Activated CD8-positive, alpha-beta T cell treated with anti-CD3 and anti-CD28 coated beads, Interleukin-2, amount 10 ng/mL, durations not matched to agents 7 days and 5 days (primary cell): ENCODE measurements around the gene SDC1. TPM values are rescaled to one million over a fixed set of nuclear protein-coding genes. Genes with fewer than 3 reads are reported as not detected.

Source experiments
- ATAC-seq: fragments of 150-1000 bp; cut with Tn5 transposase; one replicate; pipeline ENCODE4 v1.10.0; 2021; ENCODE audit warnings: moderate library complexity
- CTCF ChIA-PET: fragments of 350-600 bp; sonication (Branson Sonifier 250); formaldehyde crosslinking; loops from one replicate; lab custom pipeline; 2021; ENCODE audit warnings: antibody characterized with exemption; lab: Charles Lee
- POLR2A ChIA-PET: fragments of 350-600 bp; sonication (Branson Sonifier 250); formaldehyde crosslinking; loops from one replicate; lab custom pipeline; 2021; ENCODE audit warnings: antibody characterized with exemption; lab: Charles Lee
- DNase-seq: peaks from one replicate; pipeline ENCODE4 v3.0.0-alpha.2; 2020
- H3K27ac Mint-ChIP-seq: one replicate; pipeline ENCODE4 v1.8.0; 2021; ENCODE audit warnings: mild to moderate bottlenecking, mixed read lengths
- H3K27me3 Mint-ChIP-seq: one replicate; pipeline ENCODE4 v1.8.0; 2021; ENCODE audit warnings: low read depth, mixed read lengths
- H3K36me3 Mint-ChIP-seq: one replicate; pipeline ENCODE4 v1.8.0; 2021; ENCODE audit warnings: low read depth, mixed read lengths
- H3K4me1 Mint-ChIP-seq: one replicate; pipeline ENCODE4 v1.8.0; 2021; ENCODE audit warnings: low read depth, mixed read lengths
- H3K4me3 Mint-ChIP-seq: one replicate; pipeline ENCODE4 v1.8.0; 2021; ENCODE audit warnings: mild to moderate bottlenecking, mixed read lengths
- H3K9me3 Mint-ChIP-seq: one replicate; pipeline ENCODE4 v1.8.0; 2022; ENCODE audit warnings: mixed read lengths; ENCODE audit not compliant: insufficient read depth
- total RNA-seq, 2 experiments: library from RNA; stranded (reverse); gene quantifications; one replicate each; pipeline ENCODE4 v1.2.3, GENCODE V29; 2021

The SDC1 gene
- total RNA-seq, 2 experiments from 2014 or later, result not detected

- no peak overlapping the region for H3K4me3 Mint-ChIP-seq
- ATAC-seq, result no peak
- no peak for DNase-seq
- no peaks in the 10 kb centered on the region for H3K36me3 Mint-ChIP-seq
- H3K27me3 Mint-ChIP-seq, result no peaks in the 10 kb centered on the region
- no peaks in the 10 kb centered on the region for H3K4me1 Mint-ChIP-seq
- no peak overlapping the region for H3K27ac Mint-ChIP-seq
- ChIA-PET POLR2A (no interaction called here), CTCF (no interaction called here)
- H3K9me3 Mint-ChIP-seq, result no peaks in the 10 kb centered on the region
Measured at GRCh38 chr2:20177556-20178248, 47.2 kb downstream of the SDC1 start.

GRCh38 chr2:20176760-20177159 is 48.2 kb downstream of the SDC1 start:
- ChIA-PET POLR2A (no interaction called here), CTCF (no interaction called here)
- Mint-ChIP-seq H3K4me3 (no peak overlapping the region), H3K36me3 (no peaks in the 10 kb centered on the region), H3K27ac (no peak overlapping the region), H3K4me1 (no peaks in the 10 kb centered on the region), H3K9me3 (no peaks in the 10 kb centered on the region), H3K27me3 (no peaks in the 10 kb centered on the region)
- ATAC-seq (no peak), DNase-seq (no peak)

GRCh38 chr2:20175931-20176330 is 49.0 kb downstream of the SDC1 start:
- H3K9me3 Mint-ChIP-seq, result no peaks in the 10 kb centered on the region
- H3K4me1 Mint-ChIP-seq, result no peaks in the 10 kb centered on the region
- H3K36me3 Mint-ChIP-seq, result no peaks in the 10 kb centered on the region
- H3K4me3 Mint-ChIP-seq, result no peak overlapping the region
- ChIA-PET CTCF (no interaction called here), POLR2A (no interaction called here)
- H3K27ac Mint-ChIP-seq, result no peak overlapping the region
- DNase-seq (no peak), ATAC-seq (no peak)
- no peaks in the 10 kb centered on the region for H3K27me3 Mint-ChIP-seq

GRCh38 chr2:20175267-20175666 is 49.7 kb downstream of the SDC1 start:
- ChIA-PET CTCF (no interaction called here), POLR2A (no interaction called here)
- no peak overlapping the region for H3K4me3 Mint-ChIP-seq

GRCh38 chr2:20174410-20174809 is 50.5 kb downstream of the SDC1 start:
- H3K4me3 Mint-ChIP-seq, result no peak overlapping the region
- no peaks in the 10 kb centered on the region for H3K4me1 Mint-ChIP-seq
- ChIA-PET CTCF (no interaction called here), POLR2A (no interaction called here)
- no peaks in the 10 kb centered on the region for H3K36me3 Mint-ChIP-seq
- no peak for ATAC-seq
- DNase-seq, result no peak
- H3K27ac Mint-ChIP-seq, result no peak overlapping the region
- H3K9me3 Mint-ChIP-seq, result no peaks in the 10 kb centered on the region
- no peaks in the 10 kb centered on the region for H3K27me3 Mint-ChIP-seq

More at GRCh38 chr2:20175267-20175666, 49.7 kb downstream of the SDC1 start:
- no peaks in the 10 kb centered on the region for H3K9me3 Mint-ChIP-seq
- H3K4me1 Mint-ChIP-seq, result no peaks in the 10 kb centered on the region
- H3K36me3 Mint-ChIP-seq, result no peaks in the 10 kb centered on the region
- no peak overlapping the region for H3K27ac Mint-ChIP-seq
- H3K27me3 Mint-ChIP-seq, result no peaks in the 10 kb centered on the region
- ATAC-seq (no peak), DNase-seq (no peak)

GRCh38 chr2:20173496-20174402 is 51.2 kb downstream of the SDC1 start:
- Mint-ChIP-seq H3K36me3 (no peaks in the 10 kb centered on the region), H3K4me1 (no peaks in the 10 kb centered on the region), H3K27ac (no peak overlapping the region), H3K9me3 (no peaks in the 10 kb centered on the region), H3K27me3 (no peaks in the 10 kb centered on the region), H3K4me3 (no peak overlapping the region)
- CTCF ChIA-PET, result no interaction called here
- ATAC-seq (no peak), DNase-seq (no peak)
- POLR2A ChIA-PET, result no interaction called here

- no peak overlapping the region for H3K4me3 Mint-ChIP-seq
- no peaks in the 10 kb centered on the region for H3K9me3 Mint-ChIP-seq
- POLR2A ChIA-PET, result no interaction called here
- H3K4me1 Mint-ChIP-seq, result no peaks in the 10 kb centered on the region
- H3K27me3 Mint-ChIP-seq, result no peaks in the 10 kb centered on the region
- no peak overlapping the region for H3K27ac Mint-ChIP-seq
- no peak for ATAC-seq
- DNase-seq, result no peak
- CTCF ChIA-PET, result no interaction called here
- no peaks in the 10 kb centered on the region for H3K36me3 Mint-ChIP-seq
Measured at GRCh38 chr2:20173064-20173463, 51.9 kb downstream of the SDC1 start.

GRCh38 chr2:20172273-20173055 is 52.5 kb downstream of the SDC1 start:
- POLR2A ChIA-PET, result no interaction called here
- H3K4me1 Mint-ChIP-seq, result no peaks in the 10 kb centered on the region
- CTCF ChIA-PET, result no interaction called here
- no peaks in the 10 kb centered on the region for H3K9me3 Mint-ChIP-seq
- no peaks in the 10 kb centered on the region for H3K27me3 Mint-ChIP-seq
- H3K4me3 Mint-ChIP-seq, result no peak overlapping the region
- H3K36me3 Mint-ChIP-seq, result no peaks in the 10 kb centered on the region
- no peak for ATAC-seq
- no peak for DNase-seq
- H3K27ac Mint-ChIP-seq, result no peak overlapping the region

GRCh38 chr2:20171445-20171977 is 53.4 kb downstream of the SDC1 start:
- CTCF ChIA-PET, result no interaction called here
- ATAC-seq, result no peak

GRCh38 chr2:20170704-20171250 is 54.2 kb downstream of the SDC1 start:
- no peaks in the 10 kb centered on the region for H3K36me3 Mint-ChIP-seq
- CTCF ChIA-PET, result no interaction called here
- no peaks in the 10 kb centered on the region for H3K9me3 Mint-ChIP-seq

More at GRCh38 chr2:20171445-20171977, 53.4 kb downstream of the SDC1 start:
- Mint-ChIP-seq H3K27ac (no peak overlapping the region), H3K4me1 (no peaks in the 10 kb centered on the region), H3K27me3 (no peaks in the 10 kb centered on the region), H3K9me3 (no peaks in the 10 kb centered on the region), H3K36me3 (no peaks in the 10 kb centered on the region), H3K4me3 (no peak overlapping the region)
- POLR2A ChIA-PET, result no interaction called here
- DNase-seq, result no peak

GRCh38 chr2:20169796-20170703 is 54.9 kb downstream of the SDC1 start:
- Mint-ChIP-seq H3K27ac (no peak overlapping the region), H3K4me1 (no peaks in the 10 kb centered on the region), H3K36me3 (no peaks in the 10 kb centered on the region), H3K27me3 (no peaks in the 10 kb centered on the region), H3K4me3 (no peak overlapping the region), H3K9me3 (no peaks in the 10 kb centered on the region)
- ATAC-seq (no peak), DNase-seq (no peak)
- ChIA-PET POLR2A (no interaction called here), CTCF (no interaction called here)

More at GRCh38 chr2:20170704-20171250, 54.2 kb downstream of the SDC1 start:
- ATAC-seq, result no peak
- Mint-ChIP-seq H3K4me1 (no peaks in the 10 kb centered on the region), H3K27ac (no peak overlapping the region), H3K4me3 (no peak overlapping the region), H3K27me3 (no peaks in the 10 kb centered on the region)
- no peak for DNase-seq
- POLR2A ChIA-PET, result no interaction called here
